ENCODE data around the gene ELAVL1.

Gene ELAVL1

DNA sequence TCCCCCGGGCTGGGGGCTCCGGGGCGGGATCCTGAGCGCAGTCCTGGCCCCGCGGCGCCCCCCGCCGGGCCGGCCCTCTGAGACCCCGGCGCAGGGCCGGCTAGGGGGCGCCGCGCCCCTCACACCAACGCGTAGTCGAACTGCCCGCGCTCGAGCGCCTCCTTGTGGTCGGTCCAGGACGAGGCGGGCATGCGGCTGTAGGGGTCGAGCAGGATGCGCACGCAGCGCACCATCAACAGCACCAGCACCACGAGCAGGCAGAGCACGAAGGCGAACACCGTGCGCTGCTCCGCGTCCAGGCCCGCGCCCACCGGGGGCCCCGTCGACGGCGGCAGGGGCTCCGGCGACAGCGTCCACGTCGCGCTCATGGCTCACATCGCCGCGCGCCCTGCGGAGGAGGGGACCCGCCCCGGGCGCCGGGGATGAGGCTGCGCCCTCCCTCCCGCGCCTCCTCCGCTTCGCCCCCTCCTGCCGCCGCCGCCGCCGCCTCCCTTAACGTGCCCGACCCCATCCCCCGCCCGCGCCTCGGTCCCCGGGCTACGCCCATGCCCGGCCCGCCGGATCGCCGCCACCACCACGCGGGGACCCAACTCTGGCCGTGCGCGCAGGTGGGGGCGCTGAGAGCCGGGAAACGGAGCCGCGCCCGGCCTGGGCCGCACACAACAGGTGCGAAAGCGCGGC is 80.1 kb downstream of the ELAVL1 start:
- DNase-seq (ENCODE audit: low spot score) = peak; percentile 95
- TF ChIP-seq, protein P1, sequence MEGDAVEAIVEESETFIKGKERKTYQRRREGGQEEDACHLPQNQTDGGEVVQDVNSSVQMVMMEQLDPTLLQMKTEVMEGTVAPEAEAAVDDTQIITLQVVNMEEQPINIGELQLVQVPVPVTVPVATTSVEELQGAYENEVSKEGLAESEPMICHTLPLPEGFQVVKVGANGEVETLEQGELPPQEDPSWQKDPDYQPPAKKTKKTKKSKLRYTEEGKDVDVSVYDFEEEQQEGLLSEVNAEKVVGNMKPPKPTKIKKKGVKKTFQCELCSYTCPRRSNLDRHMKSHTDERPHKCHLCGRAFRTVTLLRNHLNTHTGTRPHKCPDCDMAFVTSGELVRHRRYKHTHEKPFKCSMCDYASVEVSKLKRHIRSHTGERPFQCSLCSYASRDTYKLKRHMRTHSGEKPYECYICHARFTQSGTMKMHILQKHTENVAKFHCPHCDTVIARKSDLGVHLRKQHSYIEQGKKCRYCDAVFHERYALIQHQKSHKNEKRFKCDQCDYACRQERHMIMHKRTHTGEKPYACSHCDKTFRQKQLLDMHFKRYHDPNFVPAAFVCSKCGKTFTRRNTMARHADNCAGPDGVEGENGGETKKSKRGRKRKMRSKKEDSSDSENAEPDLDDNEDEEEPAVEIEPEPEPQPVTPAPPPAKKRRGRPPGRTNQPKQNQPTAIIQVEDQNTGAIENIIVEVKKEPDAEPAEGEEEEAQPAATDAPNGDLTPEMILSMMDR (IDR thresholded peaks at IDR 0.05; ENCODE audit: extremely low read depth, insufficient read depth, missing control alignments) = peak; percentile 98
- in situ Hi-C loops (cut with MboI; ENCODE audit: low pct_unique_long_range_greater_than_20kb, low sequenced_read_pairs, unreplicated experiment) = no loop called here

DNA sequence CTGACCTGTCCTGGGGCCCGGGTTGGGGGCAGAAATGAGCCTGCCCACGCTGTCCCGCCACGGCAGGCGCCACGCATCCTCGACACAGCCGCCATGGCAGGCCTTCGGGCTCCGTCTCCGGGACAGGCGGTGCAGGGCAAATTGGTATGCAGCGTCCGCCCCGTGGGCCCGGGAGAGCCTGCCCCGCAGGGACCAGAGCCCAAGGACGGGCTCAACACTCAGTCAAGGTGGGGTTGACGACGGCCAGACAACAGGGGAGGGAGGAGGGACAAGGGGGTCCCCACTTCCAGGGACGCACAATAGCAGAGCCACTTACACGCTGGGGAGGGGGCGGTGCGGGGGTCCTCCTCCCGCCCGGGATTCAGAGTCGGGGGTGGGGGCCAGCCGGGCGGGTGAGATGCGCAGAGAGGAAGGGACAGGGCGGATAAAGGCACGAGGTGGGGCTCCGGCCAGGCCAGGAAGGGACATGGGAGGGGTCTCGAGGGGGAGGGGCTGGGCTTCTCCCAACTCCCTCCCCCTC is 80.7 kb downstream of the ELAVL1 start:
- DNase-seq (ENCODE audit: low spot score) = no peak
- in situ Hi-C loops (cut with MboI; ENCODE audit: low pct_unique_long_range_greater_than_20kb, low sequenced_read_pairs, unreplicated experiment) = no loop called here

DNA sequence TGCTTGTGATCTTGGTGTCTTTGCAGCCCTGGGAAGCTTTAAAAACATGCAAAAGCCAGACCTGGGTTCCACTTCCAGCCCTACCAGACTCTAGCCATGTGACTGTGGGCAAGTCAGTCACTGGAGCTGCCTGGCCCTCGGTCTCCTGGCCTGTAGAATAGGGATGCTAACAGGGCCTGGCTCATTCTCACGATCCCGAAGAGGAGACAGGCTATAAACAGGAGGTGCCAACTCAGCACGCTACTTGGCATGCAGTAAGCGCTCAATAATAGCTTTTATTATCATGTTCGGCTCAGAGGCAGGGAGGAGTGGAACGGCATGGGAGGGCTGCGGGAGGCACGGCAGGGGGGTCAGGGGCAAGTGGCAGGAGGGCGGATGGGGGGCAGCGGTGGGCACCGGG is 81.2 kb downstream of the ELAVL1 start:
- TF ChIP-seq, protein P1 (IDR thresholded peaks at IDR 0.05; ENCODE audit: extremely low read depth, insufficient read depth, missing control alignments) = no peak
- no peak for DNase-seq (ENCODE audit: low spot score)
- in situ Hi-C loops (cut with MboI; ENCODE audit: low pct_unique_long_range_greater_than_20kb, low sequenced_read_pairs, unreplicated experiment) = no loop called here

More for the DNA sequence above, 80.7 kb downstream of the ELAVL1 start:
- TF ChIP-seq, protein P1 (IDR thresholded peaks at IDR 0.05; ENCODE audit: extremely low read depth, insufficient read depth, missing control alignments) = no peak

DNA sequence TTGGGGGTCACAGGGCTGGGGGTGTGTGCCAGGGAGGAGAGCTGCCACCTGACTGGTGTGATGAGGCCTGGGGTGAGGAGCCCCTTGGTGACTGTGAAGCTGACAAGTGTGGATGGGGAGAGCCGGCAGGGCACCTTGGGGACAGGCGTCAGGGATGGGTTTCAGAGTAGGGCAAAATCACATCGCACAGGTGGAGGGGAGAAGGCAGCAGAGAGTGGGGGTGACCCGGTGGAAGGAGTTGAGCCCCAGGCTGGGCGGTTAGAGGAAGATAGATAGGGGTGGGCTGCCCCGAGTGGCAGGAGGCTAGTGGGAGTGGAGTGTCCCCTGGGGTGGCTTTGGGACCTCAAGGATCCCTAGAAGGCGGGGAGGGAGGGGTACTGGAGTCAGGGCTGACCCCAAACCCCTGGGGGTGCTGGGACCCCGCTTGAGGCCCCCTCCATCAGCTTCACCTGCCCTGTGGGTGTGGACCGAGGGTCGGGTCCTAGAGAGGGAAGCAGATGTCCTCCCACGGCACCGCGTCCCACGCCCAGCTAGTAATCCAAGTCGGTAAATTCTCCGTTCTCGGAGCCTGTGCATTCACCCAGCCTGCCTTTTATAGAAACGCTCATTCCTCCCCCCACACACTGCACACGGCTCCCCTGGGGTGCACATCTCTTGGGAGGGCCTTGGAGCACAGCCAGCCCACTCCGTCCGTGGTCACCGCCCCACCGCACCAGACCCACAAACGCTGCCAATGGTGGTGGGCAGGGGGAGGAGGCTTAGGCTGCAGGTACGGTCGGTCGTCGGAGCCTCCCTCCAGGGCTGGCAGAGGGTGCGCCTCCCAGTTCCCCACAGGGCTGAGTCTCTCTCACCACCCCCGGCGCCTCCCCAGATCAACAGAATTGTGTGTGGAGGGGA is 81.9 kb downstream of the ELAVL1 start:
- TF ChIP-seq, protein P1 (IDR thresholded peaks at IDR 0.05; ENCODE audit: extremely low read depth, insufficient read depth, missing control alignments) = no peak
- no peak for DNase-seq (ENCODE audit: low spot score)
- in situ Hi-C loops (cut with MboI; ENCODE audit: low pct_unique_long_range_greater_than_20kb, low sequenced_read_pairs, unreplicated experiment) = no loop called here

DNA sequence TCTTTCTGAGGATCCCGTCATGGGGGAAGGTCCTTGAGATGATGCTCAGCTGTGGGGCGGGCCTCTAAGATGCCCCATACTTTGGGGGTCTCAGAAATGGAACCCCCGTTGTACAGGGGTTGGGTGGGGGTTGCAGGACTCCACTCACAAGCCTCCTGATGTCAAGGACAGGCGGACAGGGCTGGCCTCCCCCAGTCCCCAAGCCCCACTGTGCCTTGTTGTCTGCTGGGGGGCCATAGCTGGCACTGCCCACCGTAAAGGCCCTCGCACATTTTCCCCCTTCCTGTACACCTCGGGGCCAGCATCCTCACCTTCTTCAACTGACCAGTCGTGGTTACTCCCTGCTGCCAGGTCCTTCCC is 82.6 kb downstream of the ELAVL1 start:
- no peak for DNase-seq (ENCODE audit: low spot score)
- TF ChIP-seq, protein P1 (IDR thresholded peaks at IDR 0.05; ENCODE audit: extremely low read depth, insufficient read depth, missing control alignments) = no peak
- in situ Hi-C loops (cut with MboI; ENCODE audit: low pct_unique_long_range_greater_than_20kb, low sequenced_read_pairs, unreplicated experiment) = no loop called here

DNA sequence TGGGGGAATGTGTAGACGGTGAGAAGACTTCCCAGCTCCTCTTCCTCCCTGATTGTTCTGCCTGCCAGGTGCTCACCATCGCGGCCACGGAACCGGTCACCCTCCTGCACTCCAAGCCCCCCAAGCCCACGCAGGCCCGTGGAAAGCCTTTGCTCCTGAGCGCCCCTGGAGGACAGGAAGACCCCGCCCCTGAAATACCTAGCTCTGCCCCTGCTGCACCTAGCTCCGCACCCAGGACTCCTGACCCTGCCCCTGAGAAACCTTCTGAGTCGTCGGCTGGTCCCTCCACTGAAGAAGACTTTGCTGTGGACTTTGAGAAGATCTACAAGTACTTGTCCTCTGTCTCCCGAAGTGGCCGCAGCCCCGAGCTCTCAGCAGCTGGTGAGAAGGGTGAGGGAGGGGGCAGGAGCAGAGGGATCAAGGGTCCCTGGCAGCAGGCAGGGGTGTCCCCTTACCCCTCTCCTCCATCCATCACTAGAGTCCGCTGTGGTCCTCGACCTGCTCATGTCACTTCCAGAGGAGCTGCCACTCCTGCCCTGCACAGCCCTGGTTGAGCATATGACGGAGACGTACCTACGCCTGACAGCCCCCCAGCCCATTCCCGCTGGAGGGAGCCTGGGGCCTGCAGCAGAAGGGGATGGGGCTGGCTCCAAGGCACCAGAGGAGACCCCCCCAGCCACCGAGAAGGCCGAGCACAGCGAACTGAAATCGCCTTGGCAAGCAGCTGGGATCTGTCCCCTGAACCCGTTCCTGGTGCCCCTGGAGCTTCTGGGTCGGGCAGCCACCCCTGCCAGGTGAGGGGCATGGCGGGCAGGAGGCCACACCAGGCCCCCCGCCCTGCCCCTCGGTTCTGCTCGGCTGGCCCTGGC is 83.2 kb downstream of the ELAVL1 start:
- TF ChIP-seq, protein P1 (IDR thresholded peaks at IDR 0.05; ENCODE audit: extremely low read depth, insufficient read depth, missing control alignments) = no peak
- in situ Hi-C loops (cut with MboI; ENCODE audit: low pct_unique_long_range_greater_than_20kb, low sequenced_read_pairs, unreplicated experiment) = no loop called here
- DNase-seq (ENCODE audit: low spot score) = no peak

Measured in GM13977 (cell line).